Endothelial cell of umbilical vein (primary cell): ENCODE measurements around the gene PEAK3. TPM values are rescaled to one million over a fixed set of nuclear protein-coding genes. Genes with fewer than 3 reads are reported as not detected.

ENCODE experiments used
- BruUV-seq: library from RNA; stranded (reverse); fragments of 400-500 nt; replicated peaks from 2 replicates; lab custom pipeline; 2021; lab: Mats Ljungman, UMichigan
- CTCF ChIA-PET: fragments of 300-600, 350-600 bp; sonication (Branson Sonifier 250); formaldehyde crosslinking; loops from one replicate; lab custom pipeline; 2021; ENCODE audit warnings: antibody characterized with exemption, inconsistent platforms; lab: Charles Lee
- POLR2A ChIA-PET: fragments of 300-600, 350-600 bp; sonication (Branson Sonifier 250); formaldehyde crosslinking; loops from one replicate; lab custom pipeline; 2021; ENCODE audit warnings: antibody characterized with exemption, inconsistent platforms; lab: Charles Lee
- DNase-seq: peaks from one replicate; pipeline ENCODE4 v3.0.0-alpha.2; 2011; ENCODE audit warnings: low read depth, low spot score
- FAIRE-seq: peaks from 2 replicates; lab custom pipeline; 2011; peaks lifted over from hg19 to GRCh38; lab: Jason Lieb, UNC
- H2AFZ ChIP-seq: 2 replicates; pipeline ENCODE4 v1.6.0; 2012; ENCODE audit warnings: low read depth, low read length, control low read depth, inconsistent platforms
- H3K27ac ChIP-seq: 2 replicates; pipeline ENCODE4 v1.5.1; 2011; ENCODE audit warnings: low read depth, mild to moderate bottlenecking, control low read depth, low read length, moderate library complexity; ENCODE audit not compliant: insufficient read depth
- H3K27me3 ChIP-seq, 2 experiments: 2 replicates each; pipeline versions ENCODE4 v1.6.0 to v1.6.1; 2011; ENCODE audit warnings: low read length in 2 of 2, mixed read lengths in 1 of 2; ENCODE audit not compliant: control insufficient read depth in 2 of 2, insufficient read depth in 2 of 2
- H3K36me3 ChIP-seq, 2 experiments: 2 replicates in 1 of 2; 3 replicates in 1 of 2; pipeline ENCODE4 v1.5.1; 2011; ENCODE audit warnings: low read length in 2 of 2, mild to moderate bottlenecking in 1 of 2, moderate library complexity in 1 of 2; ENCODE audit not compliant: control insufficient read depth in 2 of 2, insufficient read depth in 2 of 2; ENCODE audit errors: extremely low read depth in 1 of 2
- H3K4me1 ChIP-seq: 3 replicates; pipeline ENCODE4 v1.5.1; 2011; ENCODE audit warnings: mild to moderate bottlenecking, low read length; ENCODE audit not compliant: control insufficient read depth, insufficient read depth; ENCODE audit errors: extremely low read depth
- H3K4me2 ChIP-seq: 2 replicates; pipeline ENCODE4 v1.6.1; 2011; ENCODE audit warnings: low read length, control low read depth, mixed read lengths; ENCODE audit not compliant: insufficient read depth
- H3K4me3 ChIP-seq, 3 experiments: fragments of 200-600 bp in 1 of 3; sonication (generic), shearing (Covaris generic) in 1 of 3; replicated peaks in 1 of 3; 2 replicates each; pipeline ENCODE4 v1.5.1; 2011 to 2016; ENCODE audit warnings: control low read depth in 3 of 3, low read length in 3 of 3, mild to moderate bottlenecking in 2 of 3, inconsistent platforms in 1 of 3, low read depth in 1 of 3, moderate library complexity in 1 of 3; ENCODE audit not compliant: insufficient read depth in 1 of 3
- H3K79me2 ChIP-seq: 2 replicates; pipeline ENCODE4 v1.6.0; 2012; ENCODE audit warnings: low read length, inconsistent platforms; ENCODE audit not compliant: control insufficient read depth, insufficient read depth
- H3K9ac ChIP-seq: replicated peaks from 2 replicates; pipeline ENCODE3; 2011; ENCODE audit warnings: low read length, control low read depth; ENCODE audit not compliant: insufficient read depth; ENCODE audit errors: extremely low read depth
- H3K9me1 ChIP-seq: replicated peaks from 3 replicates; pipeline ENCODE4 v1.6.0; 2011; ENCODE audit warnings: mild to moderate bottlenecking, low read length; ENCODE audit not compliant: control insufficient read depth, insufficient read depth; ENCODE audit errors: extremely low read depth
- H3K9me3 ChIP-seq: replicated peaks from 2 replicates; pipeline ENCODE4 v1.5.1; 2012; ENCODE audit warnings: low read length, inconsistent platforms; ENCODE audit not compliant: control insufficient read depth, insufficient read depth
- H4K20me1 ChIP-seq: replicated peaks from 2 replicates; pipeline ENCODE3; 2011; ENCODE audit warnings: mild to moderate bottlenecking, low read length; ENCODE audit not compliant: control insufficient read depth, insufficient read depth; ENCODE audit errors: extremely low read depth
- EZH2 ChIP-seq: IDR thresholded peaks from 2 replicates; pipeline ENCODE4 v1.6.1; 2012; ENCODE audit warnings: borderline replicate concordance, low read depth, mild to moderate bottlenecking, moderate library complexity, low read length, inconsistent platforms; ENCODE audit not compliant: severe bottlenecking
- MAX ChIP-seq: IDR thresholded peaks from 2 replicates; pipeline ENCODE4 v1.6.1; 2011; ENCODE audit not compliant: insufficient read depth, insufficient read length
- dilution Hi-C: fragments of 300-500 bp; cut with MboI; formaldehyde crosslinking; loops from one replicate; pipeline ENCODE4 v1.15.0; 2019; ENCODE audit warnings: low sequenced_read_pairs; ENCODE audit not compliant: extremely low pct_ligation_motif_present
- intact Hi-C: fragments of 100-400 bp; cut with micrococcal nuclease; formaldehyde crosslinking; loops from one replicate; pipeline ENCODE4 v1.10.0; 2022
- polyA plus RNA-seq, 4 experiments: library from polyadenylated mRNA; depleted of rRNA in 3 of 4; stranded (reverse) in 3 of 4; unstranded in 1 of 4; fragments of >200 nt; gene quantifications; 2 replicates each; pipeline versions ENCODE4 v1.2.1 to v1.2.3, GENCODE V29; 2011 to 2012; ENCODE audit warnings: missing spikeins in 1 of 4
- total RNA-seq: library from RNA; stranded (reverse); gene quantifications from 2 replicates; pipeline ENCODE4 v1.2.3, GENCODE V29; 2021
- TF ChIP-seq, protein P1 (sequence below), 2 donors: IDR thresholded peaks; 1 replicate in 1 of 2; 2 replicates in 1 of 2; pipeline ENCODE4 v1.5.1; 2011; ENCODE audit warnings: low read length in 2 of 2, mild to moderate bottlenecking in 2 of 2, moderate library complexity in 2 of 2, control low read depth in 1 of 2, inconsistent platforms in 1 of 2, low read depth in 1 of 2; ENCODE audit not compliant: insufficient read depth in 1 of 2; ENCODE audit errors: extremely low read depth in 1 of 2

Gene PEAK3
- total and polyA plus RNA-seq, 2 donors (not counting 3 experiments of a cell fraction or from before 2014, with no cell fraction given) = 0.03 TPM; not detected in 1

- H3K9ac ChIP-seq = no peak overlapping the region
- ChIA-PET CTCF (interaction anchor here (0.9 to 2.0 kb wide), 2 partner anchors 11 to 30 kb away, joined by 4 to 7 read pairs; no protein-coding TSS in a partner anchor), POLR2A (no interaction called here)
- no peaks in the 10 kb centered on the region for H3K9me3 ChIP-seq
- intact Hi-C loops = no loop called here
- dilution Hi-C loops = no loop called here
- TF ChIP-seq MAX = no peak
- peak; percentile 89 for TF ChIP-seq EZH2
- TF ChIP-seq, protein P1, sequence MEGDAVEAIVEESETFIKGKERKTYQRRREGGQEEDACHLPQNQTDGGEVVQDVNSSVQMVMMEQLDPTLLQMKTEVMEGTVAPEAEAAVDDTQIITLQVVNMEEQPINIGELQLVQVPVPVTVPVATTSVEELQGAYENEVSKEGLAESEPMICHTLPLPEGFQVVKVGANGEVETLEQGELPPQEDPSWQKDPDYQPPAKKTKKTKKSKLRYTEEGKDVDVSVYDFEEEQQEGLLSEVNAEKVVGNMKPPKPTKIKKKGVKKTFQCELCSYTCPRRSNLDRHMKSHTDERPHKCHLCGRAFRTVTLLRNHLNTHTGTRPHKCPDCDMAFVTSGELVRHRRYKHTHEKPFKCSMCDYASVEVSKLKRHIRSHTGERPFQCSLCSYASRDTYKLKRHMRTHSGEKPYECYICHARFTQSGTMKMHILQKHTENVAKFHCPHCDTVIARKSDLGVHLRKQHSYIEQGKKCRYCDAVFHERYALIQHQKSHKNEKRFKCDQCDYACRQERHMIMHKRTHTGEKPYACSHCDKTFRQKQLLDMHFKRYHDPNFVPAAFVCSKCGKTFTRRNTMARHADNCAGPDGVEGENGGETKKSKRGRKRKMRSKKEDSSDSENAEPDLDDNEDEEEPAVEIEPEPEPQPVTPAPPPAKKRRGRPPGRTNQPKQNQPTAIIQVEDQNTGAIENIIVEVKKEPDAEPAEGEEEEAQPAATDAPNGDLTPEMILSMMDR (IDR thresholded peaks at IDR 0.05; ENCODE audit: extremely low read depth in 1 of 2, insufficient read depth in 1 of 2, low read depth in 1 of 2, low read length in 2 of 2) = peak in 1 of 2 donors; percentile 8
- no peak overlapping the region for H3K4me2 ChIP-seq
- H3K4me3 ChIP-seq = no peak overlapping the region
- BruUV-seq = no TSS peak
- no peaks in the 10 kb centered on the region for H3K9me1 ChIP-seq
- peak; percentile 26 for DNase-seq
- H4K20me1 ChIP-seq = no peaks in the 10 kb centered on the region
- no peaks in the 10 kb centered on the region for H3K79me2 ChIP-seq
- peaks cover 43 to 56% of the 10 kb centered on the region in 2 experiments for H3K27me3 ChIP-seq
- no peak overlapping the region for H2AFZ ChIP-seq
- no peak overlapping the region for H3K27ac ChIP-seq
- no peak for FAIRE-seq
- H3K36me3 ChIP-seq = no peaks in the 10 kb centered on the region
- peaks cover 5% of the 10 kb centered on the region for H3K4me1 ChIP-seq
Observed at GRCh38 chr19:2291185-2291751, 9.3 kb upstream of the PEAK3 start.
